Measurements from ENCODE around the gene GRM7. TPM values are rescaled to one million over a fixed set of nuclear protein-coding genes. Genes with fewer than 3 reads are reported as not detected.

GRM7 gene
- total RNA-seq, 2 experiments from 2014 or later: not detected

GRCh38 chr3:7357101-7357500 lies 496.2 kb downstream of the GRM7 start:
- POLR2A ChIA-PET: no interaction called here
- Histone ChIP-seq H3K27me3 (ENCODE audit: control insufficient read depth in 1 of 2, insufficient read depth in 2 of 2, low read length in 2 of 2) (no peaks in the 10 kb centered on the region), H3K4me3 (ENCODE audit: low read length) (no peak overlapping the region), H3K9me3 (ENCODE audit: control insufficient read depth in 1 of 2, insufficient read depth in 1 of 2, low read length in 2 of 2) (no peaks in the 10 kb centered on the region), H3K4me1 (ENCODE audit: insufficient read depth, low read length) (no peaks in the 10 kb centered on the region), H3K36me3 (ENCODE audit: insufficient read depth, low read length) (no peaks in the 10 kb centered on the region), H3K27ac (ENCODE audit: low read depth in 1 of 2, low read length in 2 of 2) (no peak overlapping the region)
- DNase-seq: no peak
- intact Hi-C loops (cut with DNase I, micrococcal nuclease): no loop called here
- no peak for ATAC-seq (ENCODE audit: poor library complexity)
- H3K9me3 Mint-ChIP-seq: no peaks in the 10 kb centered on the region
- H3K27ac Mint-ChIP-seq: no peak overlapping the region
- CTCF ChIA-PET: interaction anchor here (1.2 kb wide), 1 partner anchor 8 kb away, joined by 3 read pairs; no protein-coding TSS in a partner anchor
- H3K4me1 Mint-ChIP-seq (ENCODE audit: low read depth): no peaks in the 10 kb centered on the region
- no peak overlapping the region for H3K4me3 Mint-ChIP-seq
- H3K36me3 Mint-ChIP-seq (ENCODE audit: low read depth): no peaks in the 10 kb centered on the region
- no peak for TF ChIP-seq CTCF (IDR thresholded peaks at IDR 0.05)
- H3K27me3 Mint-ChIP-seq: no peaks in the 10 kb centered on the region

- no peak for DNase-seq
- H3K27ac ChIP-seq (ENCODE audit: low read depth in 1 of 2, low read length in 2 of 2): no peak overlapping the region
- no peaks in the 10 kb centered on the region for H3K27me3 Mint-ChIP-seq
- H3K36me3 ChIP-seq (ENCODE audit: insufficient read depth, low read length): no peaks in the 10 kb centered on the region
- no peak for TF ChIP-seq CTCF (IDR thresholded peaks at IDR 0.05)
- CTCF ChIA-PET: no interaction called here
- no peak overlapping the region for H3K4me3 ChIP-seq (ENCODE audit: low read length)
- no peaks in the 10 kb centered on the region for H3K9me3 ChIP-seq (ENCODE audit: control insufficient read depth in 1 of 2, insufficient read depth in 1 of 2, low read length in 2 of 2)
- no peak overlapping the region for H3K27ac Mint-ChIP-seq
- H3K4me1 Mint-ChIP-seq (ENCODE audit: low read depth): no peaks in the 10 kb centered on the region
- no peaks in the 10 kb centered on the region for H3K27me3 ChIP-seq (ENCODE audit: control insufficient read depth in 1 of 2, insufficient read depth in 2 of 2, low read length in 2 of 2)
- H3K9me3 Mint-ChIP-seq: no peaks in the 10 kb centered on the region
- H3K4me1 ChIP-seq (ENCODE audit: insufficient read depth, low read length): no peaks in the 10 kb centered on the region
- ATAC-seq (ENCODE audit: poor library complexity): no peak
- POLR2A ChIA-PET: no interaction called here
- intact Hi-C loops (cut with DNase I, micrococcal nuclease): no loop called here
- no peaks in the 10 kb centered on the region for H3K36me3 Mint-ChIP-seq (ENCODE audit: low read depth)
- H3K4me3 Mint-ChIP-seq: no peak overlapping the region
These were observed 507.1 kb downstream of the GRM7 start for GRCh38 chr3:7367968-7368367.

- no peaks in the 10 kb centered on the region for H3K27me3 Mint-ChIP-seq
- no peak overlapping the region for H3K4me3 Mint-ChIP-seq
- TF ChIP-seq CTCF (IDR thresholded peaks at IDR 0.05): no peak
- H3K36me3 ChIP-seq (ENCODE audit: insufficient read depth, low read length): no peaks in the 10 kb centered on the region
- H3K9me3 Mint-ChIP-seq: no peaks in the 10 kb centered on the region
- ChIA-PET POLR2A (no interaction called here), CTCF (no interaction called here)
- no peaks in the 10 kb centered on the region for H3K36me3 Mint-ChIP-seq (ENCODE audit: low read depth)
- no peaks in the 10 kb centered on the region for H3K4me1 ChIP-seq (ENCODE audit: insufficient read depth, low read length)
- H3K9me3 ChIP-seq (ENCODE audit: control insufficient read depth in 1 of 2, insufficient read depth in 1 of 2, low read length in 2 of 2): no peaks in the 10 kb centered on the region
- H3K27ac Mint-ChIP-seq: no peak overlapping the region
- no peak overlapping the region for H3K27ac ChIP-seq (ENCODE audit: low read depth in 1 of 2, low read length in 2 of 2)
- H3K27me3 ChIP-seq (ENCODE audit: control insufficient read depth in 1 of 2, insufficient read depth in 2 of 2, low read length in 2 of 2): no peaks in the 10 kb centered on the region
- no peaks in the 10 kb centered on the region for H3K4me1 Mint-ChIP-seq (ENCODE audit: low read depth)
- DNase-seq: no peak
- H3K4me3 ChIP-seq (ENCODE audit: low read length): no peak overlapping the region
- intact Hi-C loops (cut with DNase I, micrococcal nuclease): no loop called here
- ATAC-seq (ENCODE audit: poor library complexity): no peak
These were observed 507.7 kb downstream of the GRM7 start for GRCh38 chr3:7368597-7368996.
